Stimulated activated CD4-positive, alpha-beta T cell treated with anti-CD3 and anti-CD28 coated beads, TNF-alpha, amount 100 ng/mL, for 24 hours (primary cell): ENCODE measurements around the gene HIVEP3.
A peak's percentile ranks its signal among the peaks of the same experiment; 100 is the strongest.

ENCODE experiments used
- DNase-seq, 3 experiments: peaks; one replicate each; pipeline ENCODE4 v3.0.0-alpha.2; 2020; ENCODE audit warnings: low read depth in 3 of 3

Gene HIVEP3

GRCh38 chr1:41583658-41584547 is 334.8 kb downstream of the HIVEP3 start:
- no peak for DNase-seq

- DNase-seq = no peak
These were observed 335.7 kb downstream of the HIVEP3 start for GRCh38 chr1:41582851-41583657.

GRCh38 chr1:41582351-41582750 is 336.4 kb downstream of the HIVEP3 start:
- DNase-seq = no peak

GRCh38 chr1:41582004-41582325 is 336.8 kb downstream of the HIVEP3 start:
- no peak for DNase-seq

GRCh38 chr1:41581216-41582003 is 337.3 kb downstream of the HIVEP3 start:
- no peak for DNase-seq

GRCh38 chr1:41580520-41581172 is 338.1 kb downstream of the HIVEP3 start:
- no peak for DNase-seq

GRCh38 chr1:41580021-41580420 is 338.7 kb downstream of the HIVEP3 start:
- DNase-seq = no peak

GRCh38 chr1:41578712-41579335 is 339.9 kb downstream of the HIVEP3 start:
- no peak for DNase-seq

GRCh38 chr1:41576620-41577019 is 342.1 kb downstream of the HIVEP3 start:
- DNase-seq = no peak

GRCh38 chr1:41576206-41576605 is 342.5 kb downstream of the HIVEP3 start:
- no peak for DNase-seq

- no peak for DNase-seq
These were observed 343.9 kb downstream of the HIVEP3 start for GRCh38 chr1:41574842-41575241.

GRCh38 chr1:41573785-41574713 is 344.7 kb downstream of the HIVEP3 start:
- peak; percentile 39 to 73 (median 64) for DNase-seq

- no peak for DNase-seq
These were observed 345.5 kb downstream of the HIVEP3 start for GRCh38 chr1:41573194-41573593.

GRCh38 chr1:41572224-41572623 is 346.5 kb downstream of the HIVEP3 start:
- no peak for DNase-seq

GRCh38 chr1:41571041-41571440 is 347.7 kb downstream of the HIVEP3 start:
- no peak for DNase-seq

- DNase-seq = no peak
These were observed 350.5 kb downstream of the HIVEP3 start for GRCh38 chr1:41568204-41568603.

GRCh38 chr1:41566969-41567368 is 351.8 kb downstream of the HIVEP3 start:
- no peak for DNase-seq

GRCh38 chr1:41566274-41566885 is 352.3 kb downstream of the HIVEP3 start:
- DNase-seq = no peak

- DNase-seq = no peak
These were observed 353.8 kb downstream of the HIVEP3 start for GRCh38 chr1:41564741-41565475.
